ENCODE data around the gene TEAD2. TPM values are rescaled to one million over a fixed set of nuclear protein-coding genes. Genes with fewer than 3 reads are reported as not detected.

TEAD2 gene
- total RNA-seq, 1 experiment from 2014 or later, result 106 TPM

DNA sequence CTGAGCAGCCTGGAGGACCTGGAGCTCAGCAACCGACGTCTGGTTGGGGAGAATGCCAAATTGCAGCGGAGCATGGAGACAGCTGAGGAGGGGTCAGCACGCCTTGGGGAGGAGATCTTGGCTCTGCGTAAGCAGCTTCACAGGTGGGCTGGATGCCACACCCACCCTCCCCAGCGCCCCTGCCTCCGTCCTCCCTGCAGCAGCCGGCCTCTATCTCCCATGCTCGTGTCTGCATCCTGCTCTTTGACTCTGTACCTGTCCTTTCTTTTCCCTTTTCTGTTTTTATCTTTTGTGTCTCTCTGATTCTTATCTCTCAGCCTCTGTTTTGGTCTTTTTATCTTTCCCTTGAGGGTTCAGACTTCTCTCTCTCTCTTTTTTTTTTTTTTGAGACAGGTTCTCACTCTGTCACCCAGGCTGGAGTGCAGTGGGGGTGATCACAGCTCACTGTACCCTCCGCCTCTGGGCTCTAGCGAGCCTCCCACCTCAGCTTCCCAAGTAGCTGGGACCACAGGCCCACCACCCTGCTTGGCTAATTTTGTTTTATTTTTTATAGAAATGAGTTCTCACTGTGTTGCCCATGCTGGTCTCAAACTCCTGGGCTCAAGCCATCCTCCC is 35.9 kb upstream of the TEAD2 start (continued):
- TF ChIP-seq ZSCAN18 (CRISPR knock-in tag; IDR thresholded peaks at IDR 0.05) (no peak), TP53 (CRISPR knock-in tag; IDR thresholded peaks at IDR 0.05) (no peak), CREM (CRISPR knock-in tag; IDR thresholded peaks at IDR 0.05) (no peak), NR1H2 (CRISPR knock-in tag; IDR thresholded peaks at IDR 0.05) (no peak), ZNF416 (CRISPR knock-in tag; IDR thresholded peaks at IDR 0.05) (no peak)

GRCh38 chr19:49396738-49397505 is 34.7 kb upstream of the TEAD2 start:
- no peak for ATAC-seq
- no peak for DNase-seq (ENCODE audit: low spot score)
- peak; percentile 87 for TF ChIP-seq ZNF121 (CRISPR knock-in tag; IDR thresholded peaks at IDR 0.05)
- TF ChIP-seq ZNF396 (CRISPR knock-in tag; IDR thresholded peaks at IDR 0.05; ENCODE audit: borderline replicate concordance), result no peak
- H3K27me3 Mint-ChIP-seq (ENCODE audit: low read depth), result no peaks in the 10 kb centered on the region; the same call in 1 of the 2 replicates
- H3K4me3 Mint-ChIP-seq, result no peak overlapping the region
- no peaks in the 10 kb centered on the region for H3K9me3 Mint-ChIP-seq
- no peaks in the 10 kb centered on the region for H3K36me3 Mint-ChIP-seq
- no peak overlapping the region for H3K27ac Mint-ChIP-seq
- CTCF ChIA-PET, result interaction anchor here (1.2 to 2.0 kb wide), 4 partner anchors 20 to 46 kb away, joined by 4 to 6 read pairs (median 6); partner anchors contain the start of gene GFY
- H3K4me1 Mint-ChIP-seq, result peaks cover 46% of the 10 kb centered on the region
- POLR2A ChIA-PET, result no interaction called here

DNA sequence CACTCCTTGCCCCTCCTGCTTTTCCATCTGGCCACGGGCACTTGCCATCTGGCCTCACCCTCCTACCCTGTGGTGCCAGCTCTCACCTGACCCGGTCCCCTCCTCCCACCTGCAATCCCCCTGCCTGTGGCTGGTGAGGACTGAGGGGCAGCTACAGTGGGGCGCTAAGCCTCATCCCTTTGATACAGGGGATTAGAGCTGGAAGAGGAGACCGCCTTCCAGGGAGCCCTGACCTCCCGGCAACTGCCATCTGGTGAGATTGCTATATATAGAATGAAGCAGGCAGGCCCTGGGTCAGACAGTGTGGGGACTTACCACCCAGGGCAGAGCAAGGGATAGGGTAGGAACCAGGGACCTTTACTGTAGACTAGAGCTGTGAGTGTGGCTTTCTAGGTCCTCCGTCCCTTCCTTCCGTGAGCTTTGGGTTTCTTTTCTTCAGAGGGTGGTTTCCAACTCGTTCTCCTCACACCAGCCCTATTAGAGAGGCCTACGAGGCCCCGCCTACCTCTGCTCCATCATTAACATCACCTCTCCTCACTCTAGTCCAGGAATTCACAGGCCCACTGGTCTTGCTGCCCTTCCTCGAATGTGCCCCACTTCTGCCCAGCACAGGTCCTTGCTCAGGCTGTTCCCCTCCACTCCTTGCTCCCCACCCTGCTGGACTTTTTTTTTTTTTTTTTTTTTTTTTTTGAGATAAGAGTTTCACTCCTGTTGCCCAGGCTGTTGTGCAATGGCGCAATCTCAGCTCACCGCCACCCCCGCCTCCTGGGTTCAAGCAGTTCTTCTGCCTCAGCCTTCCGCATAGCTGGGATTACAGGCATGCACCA is 33.6 kb upstream of the TEAD2 start:
- DNase-seq (ENCODE audit: low spot score) (no peak), ATAC-seq (no peak; the same call in 1 of the 2 replicates)
- Mint-ChIP-seq H3K27me3 (ENCODE audit: low read depth) (no peaks in the 10 kb centered on the region; the same call in 1 of the 2 replicates), H3K9me3 (no peaks in the 10 kb centered on the region), H3K36me3 (no peaks in the 10 kb centered on the region), H3K4me3 (no peak overlapping the region), H3K27ac (no peak overlapping the region), H3K4me1 (peaks cover 37% of the 10 kb centered on the region)
- ChIA-PET CTCF (interaction anchor here (0.6 to 1.6 kb wide), 4 partner anchors 21 to 47 kb away, joined by 3 to 5 read pairs (median 4); partner anchors contain the start of genes GFY and TEAD2), POLR2A (interaction anchor here (0.6 to 0.9 kb wide), 2 partner anchors 10 to 57 kb away, joined by 3 read pairs; partner anchors contain the start of gene ALDH16A1)
- no peak for TF ChIP-seq ATF1 (CRISPR knock-in tag; IDR thresholded peaks at IDR 0.05)
- TF ChIP-seq, protein P1, sequence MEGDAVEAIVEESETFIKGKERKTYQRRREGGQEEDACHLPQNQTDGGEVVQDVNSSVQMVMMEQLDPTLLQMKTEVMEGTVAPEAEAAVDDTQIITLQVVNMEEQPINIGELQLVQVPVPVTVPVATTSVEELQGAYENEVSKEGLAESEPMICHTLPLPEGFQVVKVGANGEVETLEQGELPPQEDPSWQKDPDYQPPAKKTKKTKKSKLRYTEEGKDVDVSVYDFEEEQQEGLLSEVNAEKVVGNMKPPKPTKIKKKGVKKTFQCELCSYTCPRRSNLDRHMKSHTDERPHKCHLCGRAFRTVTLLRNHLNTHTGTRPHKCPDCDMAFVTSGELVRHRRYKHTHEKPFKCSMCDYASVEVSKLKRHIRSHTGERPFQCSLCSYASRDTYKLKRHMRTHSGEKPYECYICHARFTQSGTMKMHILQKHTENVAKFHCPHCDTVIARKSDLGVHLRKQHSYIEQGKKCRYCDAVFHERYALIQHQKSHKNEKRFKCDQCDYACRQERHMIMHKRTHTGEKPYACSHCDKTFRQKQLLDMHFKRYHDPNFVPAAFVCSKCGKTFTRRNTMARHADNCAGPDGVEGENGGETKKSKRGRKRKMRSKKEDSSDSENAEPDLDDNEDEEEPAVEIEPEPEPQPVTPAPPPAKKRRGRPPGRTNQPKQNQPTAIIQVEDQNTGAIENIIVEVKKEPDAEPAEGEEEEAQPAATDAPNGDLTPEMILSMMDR (IDR thresholded peaks at IDR 0.05), result no peak
- TF ChIP-seq FOXJ3 (CRISPR knock-in tag; IDR thresholded peaks at IDR 0.05; ENCODE audit: borderline replicate concordance), result no peak
- TF ChIP-seq ZBTB21 (CRISPR knock-in tag; IDR thresholded peaks at IDR 0.05; ENCODE audit: borderline replicate concordance), result no peak
- no peak for TF ChIP-seq USF2 (CRISPR knock-in tag; IDR thresholded peaks at IDR 0.05)
- no peak for TF ChIP-seq ZSCAN18 (CRISPR knock-in tag; IDR thresholded peaks at IDR 0.05)
- no peak for TF ChIP-seq GRHL2 (CRISPR knock-in tag; IDR thresholded peaks at IDR 0.05; ENCODE audit: insufficient replicate concordance, severe bottlenecking)
- no peak for TF ChIP-seq JAZF1 (CRISPR knock-in tag; IDR thresholded peaks at IDR 0.05)
- no peak for TF ChIP-seq ZNF121 (CRISPR knock-in tag; IDR thresholded peaks at IDR 0.05)
- TF ChIP-seq CDX4 (CRISPR knock-in tag; IDR thresholded peaks at IDR 0.05; ENCODE audit: borderline replicate concordance), result no peak
- no peak for TF ChIP-seq ZNF512 (CRISPR knock-in tag; IDR thresholded peaks at IDR 0.05; ENCODE audit: borderline replicate concordance)
- TF ChIP-seq, protein P2, sequence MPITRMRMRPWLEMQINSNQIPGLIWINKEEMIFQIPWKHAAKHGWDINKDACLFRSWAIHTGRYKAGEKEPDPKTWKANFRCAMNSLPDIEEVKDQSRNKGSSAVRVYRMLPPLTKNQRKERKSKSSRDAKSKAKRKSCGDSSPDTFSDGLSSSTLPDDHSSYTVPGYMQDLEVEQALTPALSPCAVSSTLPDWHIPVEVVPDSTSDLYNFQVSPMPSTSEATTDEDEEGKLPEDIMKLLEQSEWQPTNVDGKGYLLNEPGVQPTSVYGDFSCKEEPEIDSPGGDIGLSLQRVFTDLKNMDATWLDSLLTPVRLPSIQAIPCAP (CRISPR knock-in tag; IDR thresholded peaks at IDR 0.05), result no peak
- TF ChIP-seq, protein P3, sequence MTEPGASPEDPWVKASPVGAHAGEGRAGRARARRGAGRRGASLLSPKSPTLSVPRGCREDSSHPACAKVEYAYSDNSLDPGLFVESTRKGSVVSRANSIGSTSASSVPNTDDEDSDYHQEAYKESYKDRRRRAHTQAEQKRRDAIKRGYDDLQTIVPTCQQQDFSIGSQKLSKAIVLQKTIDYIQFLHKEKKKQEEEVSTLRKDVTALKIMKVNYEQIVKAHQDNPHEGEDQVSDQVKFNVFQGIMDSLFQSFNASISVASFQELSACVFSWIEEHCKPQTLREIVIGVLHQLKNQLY (CRISPR knock-in tag; IDR thresholded peaks at IDR 0.05), result no peak

Measured in WTC11 (cell line).